Adrenal gland (tissue), 12 donors: Measurements from ENCODE around the gene CENPP. TPM values are rescaled to one million over a fixed set of nuclear protein-coding genes. Genes with fewer than 3 reads are reported as not detected.

Experiments
- DNase-seq, 7 donors: peaks; one replicate each; pipeline ENCODE4 v3.0.0-alpha.2; 2019 to 2020
- H3K27ac ChIP-seq, 5 donors: fragments of 200-600 bp; sonication (generic) in 4 of 5; 1 replicate in 3 of 5; 2 replicates in 2 of 5; pipeline versions ENCODE4 v1.5.1 to v1.8.0; 2016 to 2020; ENCODE audit warnings: mild to moderate bottlenecking in 1 of 5
- H3K27me3 ChIP-seq: fragments of 200-600 bp; 2 replicates; pipeline ENCODE4 v1.8.0; 2021
- H3K36me3 ChIP-seq, 2 donors: fragments of 200-600 bp; replicated peaks in 1 of 2; 1 replicate in 1 of 2; 2 replicates in 1 of 2; pipeline versions ENCODE4 v1.5.1 to v1.8.0; 2018 to 2022
- H3K4me1 ChIP-seq, 2 donors: fragments of 200-600 bp; replicated peaks in 1 of 2; 1 replicate in 1 of 2; 2 replicates in 1 of 2; pipeline versions ENCODE4 v1.5.1 to v1.8.0; 2018 to 2021
- H3K4me3 ChIP-seq, 4 donors: fragments of 200-600 bp; sonication (generic) in 3 of 4; one replicate each; pipeline ENCODE4 v1.5.1; 2016 to 2018
- H3K9me3 ChIP-seq, 3 donors: fragments of 200-600 bp; sonication (generic) in 1 of 3; replicated peaks in 1 of 3; 1 replicate in 2 of 3; 2 replicates in 1 of 3; pipeline versions ENCODE4 v1.5.1 to v1.8.0; 2016 to 2021
- POLR2A ChIP-seq, 2 donors: fragments of 450-650 bp; IDR thresholded peaks; one replicate each; pipeline ENCODE4 v1.6.1; 2017; ENCODE audit warnings: antibody characterized with exemption in 2 of 2, mild to moderate bottlenecking in 2 of 2, moderate library complexity in 1 of 2
- WGBS, 4 donors: extraction: QIAGEN DNeasy Blood & Tissue Kit in 2 of 4; methylation state at CpG; one replicate each; pipeline versions ENCODE4 v1.1.5 to v1.1.7; 2013 to 2017; 5-methylcytosine and 5-hydroxymethylcytosine counted together
- intact Hi-C, 2 donors: fragments of 100-400 bp; cut with DNase I; formaldehyde crosslinking; loops; one replicate each; pipeline versions ENCODE4 v1.14.1 to v1.15.0; 2022 to 2023
- polyA plus RNA-seq, 3 donors: library from polyadenylated mRNA; stranded (reverse); fragments of 200-250 nt in 2 of 3; fragments of 350-450 nt in 1 of 3; fragmentation: Illumina TruSeq in 1 of 3; extraction: RNeasy Lipid Tissue Mini Kit (QIAGEN cat#74804) in 1 of 3; gene quantifications; one replicate each; pipeline ENCODE4 v1.2.3, GENCODE V29; 2013 to 2014
- total RNA-seq, 9 donors: library from RNA; depleted of rRNA in 4 of 9; stranded (reverse); fragments of >200 nt in 4 of 9; fragments of 120-200 nt in 1 of 9; fragmentation: NEBNext Ultra II Directional in 1 of 9; extraction: Animal tissue kit (Norgen Biotek cat#: 25700) in 1 of 9; gene quantifications; one replicate each; pipeline versions ENCODE4 v1.1.0 to v1.2.4, GENCODE V29; 2013 to 2023
- TF ChIP-seq, protein P1 (sequence below), 6 experiments: fragments of 450-650 bp in 4 of 6; fragments of 200-600 bp in 2 of 6; sonication (generic) in 1 of 6; IDR thresholded peaks; 1 replicate in 5 of 6; 2 replicates in 1 of 6; pipeline versions ENCODE4 v1.5.1 to v1.8.0; 2016 to 2021; ENCODE audit warnings: antibody characterized with exemption in 6 of 6, mild to moderate bottlenecking in 2 of 6, moderate library complexity in 1 of 6
- donor health status: healthy with polysubstance abuse.
- donor health status: Bipolar disorder and iron deficiency.
- donor health status: DM: yes; HTN: yes; CAD: no.
- donor health status: DM: no; HTN: no; CAD: no.
- donor health status: DM: no; HTN: no; CAD: no.
- donor health status: DM: yes; HTN: yes; CAD: no.

CENPP gene
- total and polyA plus RNA-seq, 12 donors: 1.1 to 14.0 (median 3.1) TPM

GRCh38 chr9:92300936-92301335, 24.8 kb upstream of the CENPP start:
- no peaks in the 10 kb centered on the region for H3K27me3 ChIP-seq
- H3K4me3 ChIP-seq: no peak overlapping the region
- WGBS, 4 donors: 70 to 85% (median 75%) methylated on average over 1 of the region's 1 CpG
- TF ChIP-seq, protein P1, sequence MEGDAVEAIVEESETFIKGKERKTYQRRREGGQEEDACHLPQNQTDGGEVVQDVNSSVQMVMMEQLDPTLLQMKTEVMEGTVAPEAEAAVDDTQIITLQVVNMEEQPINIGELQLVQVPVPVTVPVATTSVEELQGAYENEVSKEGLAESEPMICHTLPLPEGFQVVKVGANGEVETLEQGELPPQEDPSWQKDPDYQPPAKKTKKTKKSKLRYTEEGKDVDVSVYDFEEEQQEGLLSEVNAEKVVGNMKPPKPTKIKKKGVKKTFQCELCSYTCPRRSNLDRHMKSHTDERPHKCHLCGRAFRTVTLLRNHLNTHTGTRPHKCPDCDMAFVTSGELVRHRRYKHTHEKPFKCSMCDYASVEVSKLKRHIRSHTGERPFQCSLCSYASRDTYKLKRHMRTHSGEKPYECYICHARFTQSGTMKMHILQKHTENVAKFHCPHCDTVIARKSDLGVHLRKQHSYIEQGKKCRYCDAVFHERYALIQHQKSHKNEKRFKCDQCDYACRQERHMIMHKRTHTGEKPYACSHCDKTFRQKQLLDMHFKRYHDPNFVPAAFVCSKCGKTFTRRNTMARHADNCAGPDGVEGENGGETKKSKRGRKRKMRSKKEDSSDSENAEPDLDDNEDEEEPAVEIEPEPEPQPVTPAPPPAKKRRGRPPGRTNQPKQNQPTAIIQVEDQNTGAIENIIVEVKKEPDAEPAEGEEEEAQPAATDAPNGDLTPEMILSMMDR (IDR thresholded peaks at IDR 0.05): no peak
- TF ChIP-seq POLR2A (IDR thresholded peaks at IDR 0.05): no peak
- no peak for DNase-seq
- H3K36me3 ChIP-seq: peaks cover 0 to 86% of the 10 kb centered on the region in 2 donors
- intact Hi-C loops: no loop called here
- H3K9me3 ChIP-seq: no peaks in the 10 kb centered on the region
- H3K27ac ChIP-seq: no peak overlapping the region
- no peaks in the 10 kb centered on the region for H3K4me1 ChIP-seq

DNA sequence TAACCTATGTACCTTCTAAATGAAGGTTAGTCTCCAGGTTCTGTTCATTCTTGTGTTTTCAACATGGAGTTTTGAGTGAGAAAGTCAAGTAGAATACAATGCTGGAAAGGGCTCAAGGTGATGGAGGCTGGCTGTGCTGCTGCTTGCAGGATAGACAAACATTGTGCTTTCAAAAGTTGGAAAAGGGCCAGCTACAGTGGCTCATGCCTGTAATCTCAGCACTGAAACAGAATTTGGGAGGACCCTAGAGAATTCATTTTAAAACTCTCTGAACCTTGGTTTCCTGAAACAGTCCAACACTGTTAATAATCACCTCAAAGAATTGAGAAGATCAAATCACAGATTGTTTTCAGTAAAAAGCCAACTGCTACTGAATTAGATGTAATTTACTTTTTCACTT, 16.9 kb upstream of the CENPP start:
- Histone ChIP-seq H3K4me3 (no peak overlapping the region), H3K36me3 (peaks cover 0 to 71% of the 10 kb centered on the region in 2 donors), H3K27me3 (no peaks in the 10 kb centered on the region), H3K9me3 (no peaks in the 10 kb centered on the region), H3K27ac (no peak overlapping the region), H3K4me1 (peaks cover 11 to 13% of the 10 kb centered on the region in 2 donors)
- intact Hi-C loops: no loop called here
- DNase-seq: peak in 2 of 7 donors; percentile 24 to 30
- TF ChIP-seq POLR2A (IDR thresholded peaks at IDR 0.05): no peak
- TF ChIP-seq, protein P1 (IDR thresholded peaks at IDR 0.05): no peak

DNA sequence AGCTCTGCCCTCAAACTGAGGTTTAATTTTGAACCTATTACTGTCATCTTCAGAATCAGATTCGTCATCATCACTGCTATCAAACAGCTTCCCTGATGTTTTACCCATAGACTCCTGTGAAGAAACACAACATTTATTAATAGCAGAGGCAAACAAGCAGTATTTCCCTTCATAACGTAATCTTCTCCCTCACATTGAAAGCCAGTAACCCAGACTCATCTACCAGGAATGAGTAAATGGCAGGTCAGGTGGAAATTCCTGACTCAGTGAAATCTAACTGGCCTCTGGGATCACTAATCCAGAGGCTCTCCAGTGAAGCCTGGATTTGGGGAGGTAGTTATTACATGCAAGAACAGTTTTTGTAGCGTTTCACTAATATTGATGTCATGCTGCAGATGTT, 15.2 kb upstream of the CENPP start:
- intact Hi-C loops: no loop called here
- no peak for DNase-seq
- TF ChIP-seq, protein P1 (IDR thresholded peaks at IDR 0.05): no peak
- TF ChIP-seq POLR2A (IDR thresholded peaks at IDR 0.05): no peak
- H3K4me1 ChIP-seq: peaks cover 17 to 19% of the 10 kb centered on the region in 2 donors
- no peaks in the 10 kb centered on the region for H3K9me3 ChIP-seq
- 84 to 96% (median 93%) methylated on average over 3 of the region's 3 CpGs for WGBS, 4 donors
- H3K36me3 ChIP-seq: peaks cover 0 to 54% of the 10 kb centered on the region in 2 donors
- H3K27me3 ChIP-seq: no peaks in the 10 kb centered on the region
- H3K27ac ChIP-seq: no peak overlapping the region
- no peak overlapping the region for H3K4me3 ChIP-seq

DNA sequence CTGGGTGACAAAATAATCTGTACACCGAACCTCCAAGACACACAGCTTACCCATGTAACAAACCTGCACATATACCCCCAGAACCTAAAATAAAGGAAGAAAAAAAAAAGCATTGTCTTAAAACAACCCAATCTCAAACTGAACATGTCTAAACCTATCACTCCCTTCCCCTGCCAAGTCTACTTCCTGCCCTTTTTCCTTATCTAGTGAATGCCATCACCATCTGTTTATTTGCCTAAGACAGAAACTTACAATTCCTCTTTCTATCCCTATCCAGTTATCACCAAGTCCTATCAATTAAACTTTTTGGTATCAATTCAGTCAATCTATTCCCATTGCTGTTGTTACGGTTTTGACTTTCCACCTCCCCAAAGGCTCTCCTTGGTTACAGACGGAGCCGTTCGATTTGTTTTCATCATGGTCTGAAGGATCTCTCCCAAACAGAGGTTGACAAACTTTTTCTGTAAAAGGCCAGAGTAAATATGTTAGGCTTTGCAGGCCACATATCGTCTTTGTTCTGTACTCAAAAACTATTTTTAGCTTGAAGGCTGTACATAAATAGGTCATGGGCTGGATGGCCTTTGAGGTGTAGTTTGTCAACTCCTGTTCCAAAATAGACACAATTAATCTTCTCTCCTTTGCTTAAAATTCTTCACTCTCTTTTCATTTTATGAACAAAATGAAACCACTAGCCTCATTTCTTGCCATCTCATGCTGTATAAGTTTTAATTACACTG, 12.7 kb upstream of the CENPP start:
- Histone ChIP-seq H3K27ac (peak overlapping the region in 3 of 5 donors; percentile 35 to 65 (median 36)), H3K4me3 (peak overlapping the region in 1 of 4 donors; percentile 31), H3K4me1 (peaks cover 17 to 19% of the 10 kb centered on the region in 2 donors), H3K9me3 (no peaks in the 10 kb centered on the region), H3K36me3 (peaks cover 0 to 57% of the 10 kb centered on the region in 2 donors), H3K27me3 (no peaks in the 10 kb centered on the region)
- WGBS, 4 donors: 41 to 53% (median 43%) methylated on average over 6 of the region's 6 CpGs
- no peak for TF ChIP-seq POLR2A (IDR thresholded peaks at IDR 0.05)
- TF ChIP-seq, protein P1 (IDR thresholded peaks at IDR 0.05): no peak
- intact Hi-C loops: no loop called here
- DNase-seq: no peak
